NB4 (cell line): ENCODE results near the gene CABP7.

ENCODE experiments used
- CTCF ChIP-seq: IDR thresholded peaks from one replicate; pipeline ENCODE4 v1.5.1; 2012; ENCODE audit warnings: low read depth, low read length
- MAX ChIP-seq: IDR thresholded peaks from 2 replicates; pipeline ENCODE4 v1.6.1; 2011; ENCODE audit warnings: low read depth, low read length
- POLR2A ChIP-seq: IDR thresholded peaks from 2 replicates; pipeline ENCODE4 v1.6.1; 2011; ENCODE audit warnings: mild to moderate bottlenecking; ENCODE audit not compliant: insufficient read length; ENCODE audit errors: extremely low read depth

- no peak for TF ChIP-seq POLR2A
- TF ChIP-seq CTCF: no peak
- TF ChIP-seq MAX: no peak
Observed at GRCh38 chr22:29724843-29725242, 5.0 kb downstream of the CABP7 start.
